Measurements from ENCODE around the gene GMEB1. TPM values are rescaled to one million over a fixed set of nuclear protein-coding genes. Genes with fewer than 3 reads are reported as not detected.

GMEB1 gene, protein sequence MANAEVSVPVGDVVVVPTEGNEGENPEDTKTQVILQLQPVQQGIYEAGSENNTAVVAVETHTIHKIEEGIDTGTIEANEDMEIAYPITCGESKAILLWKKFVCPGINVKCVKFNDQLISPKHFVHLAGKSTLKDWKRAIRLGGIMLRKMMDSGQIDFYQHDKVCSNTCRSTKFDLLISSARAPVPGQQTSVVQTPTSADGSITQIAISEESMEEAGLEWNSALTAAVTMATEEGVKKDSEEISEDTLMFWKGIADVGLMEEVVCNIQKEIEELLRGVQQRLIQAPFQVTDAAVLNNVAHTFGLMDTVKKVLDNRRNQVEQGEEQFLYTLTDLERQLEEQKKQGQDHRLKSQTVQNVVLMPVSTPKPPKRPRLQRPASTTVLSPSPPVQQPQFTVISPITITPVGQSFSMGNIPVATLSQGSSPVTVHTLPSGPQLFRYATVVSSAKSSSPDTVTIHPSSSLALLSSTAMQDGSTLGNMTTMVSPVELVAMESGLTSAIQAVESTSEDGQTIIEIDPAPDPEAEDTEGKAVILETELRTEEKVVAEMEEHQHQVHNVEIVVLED
- 7.0 and 7.8 TPM in 2 replicates for total RNA-seq

DNA sequence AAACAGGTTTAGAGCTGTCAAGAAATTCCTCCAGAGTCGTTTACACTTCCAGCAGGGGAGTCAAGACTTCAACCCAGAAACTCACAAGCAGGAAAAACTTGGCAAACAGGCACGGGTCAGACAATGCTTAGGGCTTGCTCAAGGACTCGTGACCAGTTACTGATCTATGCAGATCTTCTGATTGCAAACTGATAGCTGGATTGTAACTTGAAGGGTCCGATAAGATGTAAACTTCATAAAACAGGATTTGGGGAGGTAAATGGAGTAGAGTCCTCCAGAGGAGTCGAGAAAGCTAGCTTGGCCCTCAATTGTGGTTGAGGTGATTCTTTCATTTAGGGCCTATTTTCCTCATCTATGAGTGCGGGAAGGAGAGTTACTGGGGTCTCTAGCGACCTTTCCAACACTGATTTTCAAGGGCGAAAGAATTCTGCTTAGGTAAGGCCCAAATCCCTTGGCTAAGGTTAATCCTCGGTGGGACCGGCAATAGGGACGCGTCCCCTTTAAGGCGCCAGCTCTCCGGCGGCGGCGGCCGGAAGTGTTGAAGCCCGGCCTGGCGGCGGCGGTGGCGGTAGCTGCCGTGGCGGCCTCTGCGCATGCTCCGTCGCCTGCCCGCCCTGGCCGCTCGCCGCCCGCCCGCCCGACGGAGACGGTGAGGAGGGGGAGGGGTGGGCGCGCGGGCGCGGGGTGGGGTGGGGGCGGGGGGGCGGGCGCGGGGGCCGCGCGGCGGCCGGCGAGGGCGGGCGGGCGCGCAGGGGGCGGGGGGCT lies at the start of gene GMEB1:
TSS of gene GMEB1 (plus strand) at position 594 of the 765 bp plus-strand sequence. CDS start 14,829 bp downstream, outside the sequence.

DNA sequence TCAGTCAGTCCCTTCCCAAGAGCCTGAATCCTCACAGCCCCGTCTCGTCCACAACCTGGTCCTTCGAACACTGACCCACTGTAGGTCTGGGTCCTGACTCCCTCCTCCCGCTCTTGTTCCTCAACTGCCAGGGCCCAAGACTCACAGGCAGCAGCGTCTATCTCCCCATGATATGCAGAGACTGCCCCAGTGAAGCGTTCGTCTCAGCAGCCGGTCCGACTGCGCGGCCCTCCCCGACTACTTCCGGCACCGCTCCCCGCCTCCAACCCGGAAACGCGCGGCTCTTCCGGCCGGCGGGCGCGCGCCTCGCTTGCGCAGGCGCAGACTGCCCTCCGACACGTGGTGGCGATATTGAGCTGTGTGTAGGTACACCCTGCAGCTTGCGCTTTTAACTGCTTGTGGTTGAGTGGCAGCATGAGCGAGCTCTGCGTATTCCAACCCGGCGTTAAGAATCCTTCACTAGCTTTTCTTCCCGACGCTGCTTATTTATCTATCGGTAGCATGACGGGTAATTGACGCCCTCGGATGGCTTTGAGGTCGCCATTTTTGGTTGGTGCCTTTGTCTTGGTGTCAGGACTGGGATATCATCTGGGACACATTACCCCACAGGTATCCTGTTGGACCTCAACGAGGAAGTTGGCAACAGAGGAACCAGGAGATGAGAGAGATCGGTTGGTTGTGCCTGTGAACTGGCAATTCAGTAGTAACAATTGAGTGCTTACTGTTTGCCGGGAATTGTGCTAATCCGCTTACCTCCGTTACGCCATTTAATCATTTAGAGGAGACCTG lies 25.5 kb upstream of the GMEB1 start, which contains the start of gene TAF12:
TSS of gene TAF12 (minus strand) at position 221 of the 789 bp plus-strand sequence. CDS start 20,986 bp downstream, outside the sequence.

DNA sequence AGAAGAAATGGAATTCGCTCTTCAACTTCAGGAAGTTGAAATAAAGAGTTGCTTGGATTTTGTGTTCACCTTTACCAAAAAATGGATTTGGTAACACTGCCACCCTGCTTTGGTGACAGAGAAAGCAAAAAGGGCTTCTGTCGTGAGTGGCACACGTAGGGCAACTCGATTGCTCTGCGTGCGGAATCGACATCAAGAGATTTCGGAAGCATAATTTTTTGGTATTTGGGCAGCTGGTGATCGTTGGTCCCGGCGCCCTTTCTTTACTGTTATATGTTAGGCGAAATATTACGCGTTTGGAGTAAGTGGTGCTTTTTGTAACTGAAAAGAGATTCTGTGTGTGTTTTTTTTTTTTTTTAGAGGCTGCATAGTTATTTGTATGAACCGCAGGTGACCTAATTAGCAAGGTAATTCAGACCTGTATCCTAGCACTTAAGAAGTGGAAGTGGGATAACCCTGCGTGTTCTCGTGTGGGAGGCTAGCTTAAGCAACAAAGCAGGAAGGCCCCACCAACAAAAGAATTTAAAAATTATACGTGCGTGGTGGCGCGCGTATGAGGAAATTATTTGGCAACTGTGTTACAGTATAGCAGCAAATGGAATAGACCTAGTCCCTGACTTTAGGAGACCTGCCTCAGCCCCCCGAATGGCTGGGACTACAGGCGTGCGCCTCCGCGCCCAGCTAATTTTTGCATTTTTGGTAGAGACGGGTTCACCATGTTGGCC lies 19.9 kb upstream of the GMEB1 start, which contains the start of gene RNU11:
TSS of gene RNU11 (plus strand) at position 127 of the 725 bp plus-strand sequence.

DNA sequence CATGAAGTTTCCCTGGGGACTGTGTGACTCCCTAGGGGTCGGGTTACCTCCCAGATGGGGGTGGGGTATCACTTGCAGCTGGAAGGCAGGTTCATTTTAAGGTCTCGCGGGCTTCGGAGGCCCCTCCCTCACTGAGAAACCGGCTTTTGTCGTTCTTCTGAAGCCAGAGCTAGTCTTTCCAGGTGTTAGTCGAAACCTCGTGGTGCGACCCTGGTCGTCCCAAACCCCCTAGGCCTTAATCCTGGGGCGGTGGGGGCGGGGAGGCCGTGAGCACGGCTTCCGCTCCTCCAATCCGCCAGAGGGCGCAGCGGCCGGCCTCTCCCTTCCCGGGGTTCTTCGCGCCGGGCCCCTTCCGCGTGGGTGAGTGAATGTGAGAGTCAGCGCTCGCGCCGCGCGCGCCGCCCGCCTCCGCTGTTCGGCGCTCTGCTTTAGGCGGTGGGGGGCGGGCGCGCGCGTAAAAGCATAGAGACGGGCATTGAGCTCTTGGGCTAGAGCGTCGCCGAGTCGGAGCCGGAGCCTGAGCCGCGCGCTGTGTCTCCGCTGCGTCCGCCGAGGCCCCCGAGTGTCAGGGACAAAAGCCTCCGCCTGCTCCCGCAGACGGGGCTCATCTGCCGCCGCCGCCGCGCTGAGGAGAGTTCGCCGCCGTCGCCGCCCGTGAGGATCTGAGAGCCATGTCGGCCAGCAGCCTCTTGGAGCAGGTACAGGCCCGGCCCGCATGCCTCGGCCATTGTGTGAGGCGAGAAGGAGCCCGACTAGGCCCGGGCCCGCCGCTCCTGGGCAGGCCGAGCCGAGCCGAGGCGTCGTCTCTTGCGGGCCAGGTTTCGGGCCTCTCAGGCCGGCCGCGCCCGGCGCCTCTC lies 68.1 kb downstream of the GMEB1 start, which contains the start of gene YTHDF2:
TSS of gene YTHDF2 (plus strand) at position 491 of the 857 bp plus-strand sequence. CDS start at position 672, 181 bp downstream.

Other genes with a start within 250 kb of the GMEB1 start
- gene RCC1, start 162.7 kb upstream of the GMEB1 start, total RNA-seq: 21.8 and 26.3 TPM in 2 replicates
- gene TRNAU1AP, start 115.7 kb upstream of the GMEB1 start, total RNA-seq: 20.3 and 21.1 TPM in 2 replicates
- 0.93 and 1.7 TPM in 2 replicates for gene RAB42, start 76.5 kb upstream of the GMEB1 start, total RNA-seq
- 53.9 and 61.6 TPM in 2 replicates for gene TAF12, start 25.7 kb upstream of the GMEB1 start, total RNA-seq
- gene RNU11, start 20.2 kb upstream of the GMEB1 start, total RNA-seq: under 0.01 TPM in 1 of 2 replicates, not detected in the other
- 44.1 and 45.8 TPM in 2 replicates for gene YTHDF2, start 68.2 kb downstream of the GMEB1 start, total RNA-seq
- under 0.01 TPM in 1 of 2 replicates, not detected in the other for gene OPRD1, start 143.4 kb downstream of the GMEB1 start, total RNA-seq
- gene EPB41, start 245.8 kb downstream of the GMEB1 start, total RNA-seq: 5.7 and 10.1 TPM in 2 replicates

Measured in aortic smooth muscle cell (primary cell).